HUDEP-2 (cell line): ENCODE measurements around the gene EXOSC2.

Experiments used
- DNase-seq, 76 experiments: peaks; one replicate each; lab custom pipeline; 2025; ENCODE audit not compliant: unreplicated experiment in 76 of 76; lab: John Stamatoyannopoulos, UW

The EXOSC2 gene

GRCh38 chr9:130693101-130693425 is 517 bp upstream of the EXOSC2 start:
- no peak for DNase-seq

GRCh38 chr9:130694205-130694604 is 625 bp downstream of the EXOSC2 start:
- peak in 2 of 76 experiments; percentile 2 to 33 for DNase-seq

- no peak for DNase-seq
Observed at GRCh38 chr9:130696139-130696650, 2.6 kb downstream of the EXOSC2 start.

GRCh38 chr9:130696996-130697395 is 3.4 kb downstream of the EXOSC2 start:
- no peak for DNase-seq

GRCh38 chr9:130698514-130698913 is 4.9 kb downstream of the EXOSC2 start:
- no peak for DNase-seq

- DNase-seq = no peak
Observed at GRCh38 chr9:130699047-130699446, 5.5 kb downstream of the EXOSC2 start.

- DNase-seq = peak in 65 of 76 experiments; percentile 12 to 77 (median 53)
Observed at GRCh38 chr9:130701059-130702022, 7.8 kb downstream of the EXOSC2 start.

- DNase-seq = no peak
Observed at GRCh38 chr9:130703501-130703900, 9.9 kb downstream of the EXOSC2 start.

GRCh38 chr9:130707225-130707976 is 13.8 kb downstream of the EXOSC2 start:
- DNase-seq = peak in 51 of 76 experiments; percentile 4 to 62 (median 30)

GRCh38 chr9:130710822-130711352 is 17.3 kb downstream of the EXOSC2 start:
- DNase-seq = no peak

GRCh38 chr9:130711469-130711868 is 17.9 kb downstream of the EXOSC2 start:
- DNase-seq = no peak

GRCh38 chr9:130712564-130713285 is 19.1 kb downstream of the EXOSC2 start:
- DNase-seq = peak in 75 of 76 experiments; percentile 47 to 99 (median 95)

- peak in 2 of 76 experiments; percentile 3 to 5 for DNase-seq
Observed at GRCh38 chr9:130713286-130713960, 19.8 kb downstream of the EXOSC2 start.

GRCh38 chr9:130714586-130715110 is 21.1 kb downstream of the EXOSC2 start:
- DNase-seq = no peak

- no peak for DNase-seq
Observed at GRCh38 chr9:130715270-130715669, 21.7 kb downstream of the EXOSC2 start.

- DNase-seq = no peak
Observed at GRCh38 chr9:130718562-130718961, 25.0 kb downstream of the EXOSC2 start.

GRCh38 chr9:130720762-130721161 is 27.2 kb downstream of the EXOSC2 start:
- DNase-seq = no peak

- peak in 1 of 76 experiments; percentile 13 for DNase-seq
Observed at GRCh38 chr9:130728721-130729120, 35.1 kb downstream of the EXOSC2 start.

GRCh38 chr9:130729145-130729544 is 35.6 kb downstream of the EXOSC2 start:
- DNase-seq = no peak

GRCh38 chr9:130731355-130731754 is 37.8 kb downstream of the EXOSC2 start:
- DNase-seq = no peak
